GM19372 (cell line): ENCODE results near the gene ATAD2B.

Experiments used
- ATAC-seq: cut with Tn5 transposase; IDR thresholded peaks from one replicate; pipeline ENCODE4 v1.9.1; 2021; ENCODE audit warnings: mild to moderate bottlenecking, low read depth, moderate library complexity; ENCODE audit not compliant: unreplicated experiment

The ATAD2B gene

DNA sequence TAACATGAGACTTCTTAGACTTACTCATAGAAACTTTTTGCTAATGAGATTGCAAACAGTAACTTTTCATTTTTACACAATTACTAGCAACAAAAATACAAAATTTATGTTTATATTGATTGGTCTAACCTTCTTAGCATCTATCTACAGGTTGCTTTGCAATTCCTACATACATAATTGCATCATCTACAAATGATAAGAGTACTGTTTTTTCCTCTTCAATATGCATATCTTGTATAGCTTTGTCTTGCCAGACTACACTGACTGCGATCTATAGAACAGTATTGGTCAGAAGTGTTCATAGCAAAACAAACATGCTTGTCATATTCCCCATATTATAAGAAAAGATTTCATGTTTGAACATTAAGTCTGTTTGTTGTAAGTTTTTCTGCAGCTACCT, 87.9 kb downstream of the ATAD2B start:
- no peak for ATAC-seq

- ATAC-seq = no peak
Observed at GRCh38 chr2:23838581-23838980, 88.3 kb downstream of the ATAD2B start.

- ATAC-seq = no peak
Observed at GRCh38 chr2:23837871-23838270, 89.1 kb downstream of the ATAD2B start.

GRCh38 chr2:23836971-23837565, 89.9 kb downstream of the ATAD2B start:
- no peak for ATAC-seq

DNA sequence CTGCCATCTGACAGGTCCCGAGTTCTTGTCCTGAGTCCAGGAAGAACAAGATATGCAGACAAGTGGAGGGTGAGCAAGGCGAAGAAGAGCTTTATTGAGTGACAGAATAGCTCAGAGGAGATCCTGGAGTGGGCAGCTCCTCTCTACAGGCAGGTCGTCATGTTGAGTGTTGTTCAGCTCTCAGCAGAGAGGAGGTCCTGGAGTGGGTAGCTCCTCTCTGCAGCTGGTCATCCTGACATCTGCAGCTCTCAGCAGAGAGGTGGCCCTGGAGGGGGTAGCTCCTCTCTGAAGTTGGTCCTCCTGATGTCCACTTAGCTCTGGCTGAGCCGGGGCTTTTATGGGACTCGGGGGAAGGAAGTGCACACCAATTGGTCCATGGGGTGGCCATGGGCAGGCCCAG, 90.4 kb downstream of the ATAD2B start:
- ATAC-seq = no peak

- no peak for ATAC-seq
Observed at GRCh38 chr2:23835988-23836387, 90.9 kb downstream of the ATAD2B start.

DNA sequence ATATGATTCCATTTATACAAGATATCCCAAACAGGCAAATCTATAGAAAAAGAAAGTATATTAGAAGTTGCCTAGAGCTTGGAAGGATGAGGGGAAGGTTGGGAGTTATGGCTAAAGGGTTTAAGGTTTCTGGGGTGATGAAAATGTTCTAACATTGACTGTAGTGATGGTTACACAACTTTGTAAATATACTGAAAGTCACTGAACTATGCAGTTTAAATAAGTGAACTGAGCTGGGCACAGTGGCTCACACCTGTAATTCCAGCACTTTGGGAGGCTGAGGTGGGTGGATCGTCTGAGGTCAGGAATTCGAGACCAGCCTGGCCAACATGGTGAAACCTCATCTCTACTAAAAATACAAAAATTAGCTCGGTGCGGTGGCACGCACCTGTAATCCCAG, 91.5 kb downstream of the ATAD2B start:
- ATAC-seq = no peak

DNA sequence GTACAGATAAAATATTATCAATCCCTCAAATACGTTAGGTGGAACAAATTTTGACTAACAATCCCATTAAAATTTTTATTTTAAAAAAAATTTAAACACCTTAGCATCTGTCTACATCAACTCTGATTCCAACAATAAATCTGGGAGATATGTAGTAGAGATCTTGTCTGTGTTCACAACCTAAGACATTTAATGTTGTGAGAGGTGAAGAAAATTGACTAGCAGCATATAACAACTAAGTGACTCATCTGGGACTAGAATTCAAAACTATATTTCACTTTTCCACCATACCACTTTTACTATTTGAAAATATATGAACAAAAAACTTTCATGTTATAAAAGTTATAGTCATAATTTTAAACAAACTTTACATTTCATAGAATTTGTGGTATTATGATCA, 97.9 kb downstream of the ATAD2B start:
- no peak for ATAC-seq

GRCh38 chr2:23828256-23828980, 98.5 kb downstream of the ATAD2B start:
- no peak for ATAC-seq

DNA sequence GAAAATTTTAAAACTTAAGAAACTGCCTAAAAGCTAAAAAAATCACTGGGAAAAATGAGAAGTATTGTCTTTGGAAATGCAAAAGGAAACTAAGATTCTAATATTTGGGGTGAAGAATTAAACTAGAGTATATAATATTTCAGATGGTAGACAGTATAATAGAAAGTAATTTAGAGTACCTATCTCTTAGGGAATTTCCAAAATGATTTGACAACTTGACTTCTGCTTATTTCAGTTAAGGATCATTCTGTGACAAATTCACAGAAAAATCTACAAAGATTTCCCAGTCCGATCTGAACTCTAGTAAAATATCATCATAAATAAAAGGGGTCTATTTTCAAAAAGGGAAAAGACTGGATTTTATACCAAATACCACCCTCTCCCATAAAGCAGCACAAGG, 99.6 kb downstream of the ATAD2B start:
- no peak for ATAC-seq

DNA sequence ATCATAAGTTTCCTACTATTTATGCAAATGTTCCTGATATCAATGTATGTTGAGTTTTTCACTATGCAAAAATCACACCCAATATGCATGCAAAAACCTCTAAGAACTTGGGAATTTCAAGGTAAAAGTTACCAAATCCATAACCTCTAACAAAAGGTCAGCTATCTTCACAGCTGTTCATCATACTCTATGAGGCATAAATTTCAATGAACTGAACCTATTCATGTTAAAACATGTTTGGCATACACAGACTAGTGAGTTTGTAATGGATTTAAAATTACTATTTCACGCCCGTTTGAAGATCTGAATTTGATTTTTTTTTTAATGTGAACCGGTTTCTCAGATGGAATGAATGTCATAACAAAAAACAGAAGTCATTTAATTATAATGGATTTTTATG, 100.2 kb downstream of the ATAD2B start:
- ATAC-seq = no peak

- ATAC-seq = no peak
Observed at GRCh38 chr2:23826040-23826439, 100.9 kb downstream of the ATAD2B start.

DNA sequence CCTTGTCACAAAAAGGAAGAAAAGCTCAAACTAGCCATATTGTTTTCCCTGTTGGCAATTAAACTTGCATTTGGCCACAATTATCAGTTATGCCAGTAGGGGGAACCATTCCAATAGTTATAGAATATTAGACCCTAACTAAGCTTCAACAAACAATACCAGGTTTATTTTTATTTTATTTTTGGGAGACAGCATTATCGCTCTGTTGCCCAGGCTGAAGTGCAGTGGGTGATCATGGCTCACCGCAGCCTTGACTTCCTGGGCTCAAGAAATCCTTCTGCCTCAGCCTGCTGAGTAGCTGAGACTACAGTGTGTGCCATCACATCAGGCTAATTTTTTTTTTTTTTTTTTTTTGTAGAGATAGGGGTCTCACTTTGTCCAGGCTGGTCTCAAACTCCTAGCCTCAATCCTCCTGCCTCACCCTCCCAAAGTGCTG, 102.1 kb downstream of the ATAD2B start:
- no peak for ATAC-seq

DNA sequence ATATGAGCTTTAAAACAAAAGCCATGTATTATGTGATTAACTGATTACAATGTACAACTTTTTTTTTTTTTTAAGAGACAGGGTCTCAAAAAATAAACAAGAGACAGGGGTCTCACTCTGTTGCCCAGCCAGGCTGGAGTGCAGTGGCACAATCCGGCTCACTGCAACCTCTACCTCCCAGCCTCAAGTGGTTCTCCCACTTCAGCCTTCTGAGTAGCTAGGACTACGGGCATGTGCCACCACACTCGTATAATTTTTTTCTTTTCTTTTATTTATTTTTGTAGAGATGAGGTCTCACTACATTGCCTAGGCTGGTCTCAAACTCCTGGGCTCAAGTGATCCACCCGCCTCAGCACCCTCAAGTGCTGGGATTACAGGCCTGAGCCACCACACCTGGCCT, 103.1 kb downstream of the ATAD2B start:
- no peak for ATAC-seq

GRCh38 chr2:23814963-23815362, 112.0 kb downstream of the ATAD2B start:
- ATAC-seq = no peak

DNA sequence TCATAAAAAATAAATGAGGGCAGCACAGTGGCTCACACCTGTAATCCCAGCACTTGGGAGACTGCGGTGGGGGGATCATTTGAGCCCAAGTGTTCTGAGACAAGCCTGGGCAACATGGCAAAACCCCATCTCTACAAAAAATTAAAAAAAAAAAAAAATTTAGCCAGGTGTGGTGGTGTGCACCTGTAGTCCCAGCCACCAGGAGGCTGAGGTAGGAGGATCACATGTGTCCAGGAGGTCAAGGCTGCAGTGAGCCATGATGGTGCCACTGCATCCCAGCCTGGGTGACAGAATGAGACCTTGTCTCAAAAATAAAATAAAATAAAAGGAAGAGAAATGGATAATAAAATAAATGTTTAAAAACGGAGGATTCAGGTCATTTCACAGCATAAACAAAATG, 113.5 kb downstream of the ATAD2B start:
- no peak for ATAC-seq

- ATAC-seq = no peak
Observed at GRCh38 chr2:23809150-23809549, 117.8 kb downstream of the ATAD2B start.

- no peak for ATAC-seq
Observed at GRCh38 chr2:23806665-23807249, 120.2 kb downstream of the ATAD2B start.

DNA sequence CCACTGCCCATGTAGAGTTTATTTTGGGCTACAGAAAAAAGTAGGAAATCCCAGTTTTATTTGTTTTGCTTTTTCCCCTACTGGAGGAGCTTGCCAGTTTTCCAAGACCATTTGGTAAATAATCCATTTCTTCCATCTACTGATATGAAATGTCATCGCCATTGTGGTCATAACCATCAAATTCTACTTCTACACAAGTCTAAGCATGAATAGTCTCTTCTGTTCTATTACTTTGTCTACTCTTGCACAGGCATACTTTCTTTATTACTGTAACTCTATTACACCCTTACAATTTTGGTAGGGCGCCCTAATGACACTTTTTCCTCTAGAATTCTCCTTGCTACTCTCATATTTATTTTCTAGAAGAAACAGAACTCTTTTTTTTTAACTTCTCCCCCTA, 120.7 kb downstream of the ATAD2B start:
- no peak for ATAC-seq

- ATAC-seq = no peak
Observed at GRCh38 chr2:23803965-23804542, 122.9 kb downstream of the ATAD2B start.

- ATAC-seq = no peak
Observed at GRCh38 chr2:23803264-23803964, 123.5 kb downstream of the ATAD2B start.
